ENCODE measurements around the gene CIC. TPM values are rescaled to one million over a fixed set of nuclear protein-coding genes. Genes with fewer than 3 reads are reported as not detected.
A peak's percentile ranks its signal among the peaks of the same experiment; 100 is the strongest.

CIC gene
- total and polyA plus RNA-seq, 2 of the 13 experiments (the other 11 are each of a cell fraction or from before 2014, with no cell fraction given), result 5.9 to 8.0 TPM

DNA sequence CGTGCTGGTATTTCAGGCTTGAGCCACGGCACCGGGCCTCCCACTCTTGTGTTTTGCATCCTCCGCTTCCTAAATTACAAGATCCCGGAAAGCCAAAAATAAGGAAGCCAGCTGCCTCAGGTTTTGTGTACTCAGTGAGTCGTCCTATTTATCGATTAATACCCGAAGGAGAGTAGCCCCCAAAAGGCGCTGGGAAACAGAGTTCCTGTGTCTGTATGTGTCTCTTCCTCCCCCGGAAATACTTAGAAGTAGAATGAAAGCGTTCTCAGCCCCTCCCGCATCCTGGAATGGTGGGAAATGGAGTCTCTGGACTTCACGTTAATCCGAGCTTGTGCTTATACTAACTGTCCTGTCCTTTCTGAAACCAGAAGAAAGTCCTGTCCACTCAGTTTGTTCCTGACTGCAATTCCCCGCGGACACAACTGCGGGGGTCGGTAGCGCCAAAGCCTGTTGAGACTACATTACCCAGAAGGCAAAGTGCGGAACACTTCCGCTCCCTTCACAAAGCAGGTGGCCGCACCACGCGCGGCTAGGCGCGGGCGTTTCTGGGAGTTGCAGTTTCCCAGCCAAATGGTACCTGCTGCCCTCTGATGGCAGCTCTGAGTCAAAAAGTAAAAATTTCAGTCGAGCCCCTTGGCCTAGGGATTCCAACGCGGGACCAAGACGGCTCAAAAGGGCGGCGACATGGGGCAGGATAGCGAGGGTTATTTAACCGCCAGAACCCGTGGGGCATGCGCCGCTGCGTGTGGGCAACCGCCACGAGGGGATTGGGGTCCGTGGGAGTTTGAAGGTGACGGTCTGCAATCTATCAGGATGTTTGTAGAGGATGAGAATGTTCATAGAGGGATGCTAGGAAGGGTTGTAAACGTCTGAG lies 24.5 kb upstream of the CIC start (continued):
- TF ChIP-seq, protein P1, sequence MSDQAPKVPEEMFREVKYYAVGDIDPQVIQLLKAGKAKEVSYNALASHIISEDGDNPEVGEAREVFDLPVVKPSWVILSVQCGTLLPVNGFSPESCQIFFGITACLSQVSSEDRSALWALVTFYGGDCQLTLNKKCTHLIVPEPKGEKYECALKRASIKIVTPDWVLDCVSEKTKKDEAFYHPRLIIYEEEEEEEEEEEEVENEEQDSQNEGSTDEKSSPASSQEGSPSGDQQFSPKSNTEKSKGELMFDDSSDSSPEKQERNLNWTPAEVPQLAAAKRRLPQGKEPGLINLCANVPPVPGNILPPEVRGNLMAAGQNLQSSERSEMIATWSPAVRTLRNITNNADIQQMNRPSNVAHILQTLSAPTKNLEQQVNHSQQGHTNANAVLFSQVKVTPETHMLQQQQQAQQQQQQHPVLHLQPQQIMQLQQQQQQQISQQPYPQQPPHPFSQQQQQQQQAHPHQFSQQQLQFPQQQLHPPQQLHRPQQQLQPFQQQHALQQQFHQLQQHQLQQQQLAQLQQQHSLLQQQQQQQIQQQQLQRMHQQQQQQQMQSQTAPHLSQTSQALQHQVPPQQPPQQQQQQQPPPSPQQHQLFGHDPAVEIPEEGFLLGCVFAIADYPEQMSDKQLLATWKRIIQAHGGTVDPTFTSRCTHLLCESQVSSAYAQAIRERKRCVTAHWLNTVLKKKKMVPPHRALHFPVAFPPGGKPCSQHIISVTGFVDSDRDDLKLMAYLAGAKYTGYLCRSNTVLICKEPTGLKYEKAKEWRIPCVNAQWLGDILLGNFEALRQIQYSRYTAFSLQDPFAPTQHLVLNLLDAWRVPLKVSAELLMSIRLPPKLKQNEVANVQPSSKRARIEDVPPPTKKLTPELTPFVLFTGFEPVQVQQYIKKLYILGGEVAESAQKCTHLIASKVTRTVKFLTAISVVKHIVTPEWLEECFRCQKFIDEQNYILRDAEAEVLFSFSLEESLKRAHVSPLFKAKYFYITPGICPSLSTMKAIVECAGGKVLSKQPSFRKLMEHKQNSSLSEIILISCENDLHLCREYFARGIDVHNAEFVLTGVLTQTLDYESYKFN (CRISPR knock-in tag; conservative IDR thresholded peaks at IDR 0.05), result peak; percentile 44; the same call in 1 of the 2 replicates
- peak in 1 of 2 experiments; percentile 43; a peak in 1 of 4 replicates for TF ChIP-seq KLF16 (CRISPR knock-in tag; IDR thresholded peaks at IDR 0.05)
- TF ChIP-seq, protein P2, sequence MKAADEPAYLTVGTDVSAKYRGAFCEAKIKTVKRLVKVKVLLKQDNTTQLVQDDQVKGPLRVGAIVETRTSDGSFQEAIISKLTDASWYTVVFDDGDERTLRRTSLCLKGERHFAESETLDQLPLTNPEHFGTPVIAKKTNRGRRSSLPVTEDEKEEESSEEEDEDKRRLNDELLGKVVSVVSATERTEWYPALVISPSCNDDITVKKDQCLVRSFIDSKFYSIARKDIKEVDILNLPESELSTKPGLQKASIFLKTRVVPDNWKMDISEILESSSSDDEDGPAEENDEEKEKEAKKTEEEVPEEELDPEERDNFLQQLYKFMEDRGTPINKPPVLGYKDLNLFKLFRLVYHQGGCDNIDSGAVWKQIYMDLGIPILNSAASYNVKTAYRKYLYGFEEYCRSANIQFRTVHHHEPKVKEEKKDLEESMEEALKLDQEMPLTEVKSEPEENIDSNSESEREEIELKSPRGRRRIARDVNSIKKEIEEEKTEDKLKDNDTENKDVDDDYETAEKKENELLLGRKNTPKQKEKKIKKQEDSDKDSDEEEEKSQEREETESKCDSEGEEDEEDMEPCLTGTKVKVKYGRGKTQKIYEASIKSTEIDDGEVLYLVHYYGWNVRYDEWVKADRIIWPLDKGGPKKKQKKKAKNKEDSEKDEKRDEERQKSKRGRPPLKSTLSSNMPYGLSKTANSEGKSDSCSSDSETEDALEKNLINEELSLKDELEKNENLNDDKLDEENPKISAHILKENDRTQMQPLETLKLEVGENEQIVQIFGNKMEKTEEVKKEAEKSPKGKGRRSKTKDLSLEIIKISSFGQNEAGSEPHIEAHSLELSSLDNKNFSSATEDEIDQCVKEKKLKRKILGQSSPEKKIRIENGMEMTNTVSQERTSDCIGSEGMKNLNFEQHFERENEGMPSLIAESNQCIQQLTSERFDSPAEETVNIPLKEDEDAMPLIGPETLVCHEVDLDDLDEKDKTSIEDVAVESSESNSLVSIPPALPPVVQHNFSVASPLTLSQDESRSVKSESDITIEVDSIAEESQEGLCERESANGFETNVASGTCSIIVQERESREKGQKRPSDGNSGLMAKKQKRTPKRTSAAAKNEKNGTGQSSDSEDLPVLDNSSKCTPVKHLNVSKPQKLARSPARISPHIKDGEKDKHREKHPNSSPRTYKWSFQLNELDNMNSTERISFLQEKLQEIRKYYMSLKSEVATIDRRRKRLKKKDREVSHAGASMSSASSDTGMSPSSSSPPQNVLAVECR (CRISPR knock-in tag; IDR thresholded peaks at IDR 0.05; ENCODE audit: borderline replicate concordance), result peak; percentile 73; the same call in 1 of the 2 replicates
- peak; percentile 95 for TF ChIP-seq BCL6 (CRISPR knock-in tag; IDR thresholded peaks at IDR 0.05)
- TF ChIP-seq ZFP36 (IDR thresholded peaks at IDR 0.05; ENCODE audit: borderline replicate concordance, low read depth, low read length, partially characterized antibody), result peak; percentile 3
- peak; percentile 49; the same call in 1 of the 2 replicates for TF ChIP-seq MED1 (CRISPR knock-in tag; IDR thresholded peaks at IDR 0.05)
- no peak; the same call in 1 of the 2 replicates for TF ChIP-seq ETV6 (CRISPR knock-in tag; conservative IDR thresholded peaks at IDR 0.05)
- TF ChIP-seq AKAP8 (CRISPR knock-in tag; IDR thresholded peaks at IDR 0.05), result no peak; the same call in 1 of the 2 replicates
- peak; percentile 83; the same call in 1 of the 2 replicates for TF ChIP-seq KDM2A (CRISPR knock-in tag; IDR thresholded peaks at IDR 0.05; ENCODE audit: borderline replicate concordance, low read depth)
- TF ChIP-seq, protein P3, sequence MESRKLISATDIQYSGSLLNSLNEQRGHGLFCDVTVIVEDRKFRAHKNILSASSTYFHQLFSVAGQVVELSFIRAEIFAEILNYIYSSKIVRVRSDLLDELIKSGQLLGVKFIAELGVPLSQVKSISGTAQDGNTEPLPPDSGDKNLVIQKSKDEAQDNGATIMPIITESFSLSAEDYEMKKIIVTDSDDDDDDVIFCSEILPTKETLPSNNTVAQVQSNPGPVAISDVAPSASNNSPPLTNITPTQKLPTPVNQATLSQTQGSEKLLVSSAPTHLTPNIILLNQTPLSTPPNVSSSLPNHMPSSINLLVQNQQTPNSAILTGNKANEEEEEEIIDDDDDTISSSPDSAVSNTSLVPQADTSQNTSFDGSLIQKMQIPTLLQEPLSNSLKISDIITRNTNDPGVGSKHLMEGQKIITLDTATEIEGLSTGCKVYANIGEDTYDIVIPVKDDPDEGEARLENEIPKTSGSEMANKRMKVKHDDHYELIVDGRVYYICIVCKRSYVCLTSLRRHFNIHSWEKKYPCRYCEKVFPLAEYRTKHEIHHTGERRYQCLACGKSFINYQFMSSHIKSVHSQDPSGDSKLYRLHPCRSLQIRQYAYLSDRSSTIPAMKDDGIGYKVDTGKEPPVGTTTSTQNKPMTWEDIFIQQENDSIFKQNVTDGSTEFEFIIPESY (CRISPR knock-in tag; IDR thresholded peaks at IDR 0.05), result 0 out of 2 replicates have a peak, but pooled peaks have one; percentile 11
- TF ChIP-seq ZFP82 (CRISPR knock-in tag; IDR thresholded peaks at IDR 0.05; ENCODE audit: borderline replicate concordance), result no peak
- TF ChIP-seq, protein P4, sequence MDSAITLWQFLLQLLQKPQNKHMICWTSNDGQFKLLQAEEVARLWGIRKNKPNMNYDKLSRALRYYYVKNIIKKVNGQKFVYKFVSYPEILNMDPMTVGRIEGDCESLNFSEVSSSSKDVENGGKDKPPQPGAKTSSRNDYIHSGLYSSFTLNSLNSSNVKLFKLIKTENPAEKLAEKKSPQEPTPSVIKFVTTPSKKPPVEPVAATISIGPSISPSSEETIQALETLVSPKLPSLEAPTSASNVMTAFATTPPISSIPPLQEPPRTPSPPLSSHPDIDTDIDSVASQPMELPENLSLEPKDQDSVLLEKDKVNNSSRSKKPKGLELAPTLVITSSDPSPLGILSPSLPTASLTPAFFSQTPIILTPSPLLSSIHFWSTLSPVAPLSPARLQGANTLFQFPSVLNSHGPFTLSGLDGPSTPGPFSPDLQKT (CRISPR knock-in tag; IDR thresholded peaks at IDR 0.05; ENCODE audit: borderline replicate concordance), result 0 out of 2 replicates have a peak, but pooled peaks have one; percentile 87
- 0 out of 2 replicates have a peak, but pooled peaks have one; percentile 50 for TF ChIP-seq ESRRA (CRISPR knock-in tag; IDR thresholded peaks at IDR 0.05; ENCODE audit: low read depth)
- TF ChIP-seq ZNF143 (CRISPR knock-in tag; IDR thresholded peaks at IDR 0.05), result peak; percentile 99
- TF ChIP-seq NFYB (CRISPR knock-in tag; IDR thresholded peaks at IDR 0.05), result peak; percentile 55
- TF ChIP-seq CAMTA2 (CRISPR knock-in tag; IDR thresholded peaks at IDR 0.05; ENCODE audit: borderline replicate concordance), result no peak
